GM23338 (cell line): ENCODE results near the gene UNK. TPM values are rescaled to one million over a fixed set of nuclear protein-coding genes. Genes with fewer than 3 reads are reported as not detected.

Experiments
- ATAC-seq: fragments of 200-7000 bp; cut with Tn5 transposase; 3 replicates; pipeline ENCODE4 v1.9.1; 2020
- DNase-seq: peaks from one replicate; pipeline ENCODE4 v3.0.0-alpha.2; 2015; ENCODE audit warnings: low spot score
- H2AFZ ChIP-seq: fragments of 200-600 bp; sonication (generic); 2 replicates; pipeline ENCODE4 v1.8.0; 2016; ENCODE audit warnings: antibody characterized with exemption, mild to moderate bottlenecking, moderate library complexity
- H3F3A ChIP-seq: fragments of 200-600 bp; sonication (generic); replicated peaks from 2 replicates; pipeline ENCODE4 v1.8.0; 2017; ENCODE audit warnings: antibody characterized with exemption, mixed run types, low read depth
- H3K27ac ChIP-seq: fragments of 200-600 bp; sonication (generic); 2 replicates; pipeline ENCODE4 v1.6.1; 2016; ENCODE audit warnings: low read depth
- H3K27me3 ChIP-seq: fragments of 200-600 bp; sonication (generic); 2 replicates; pipeline ENCODE4 v1.8.0; 2016; ENCODE audit warnings: mild to moderate bottlenecking, mixed run types, moderate library complexity; ENCODE audit not compliant: insufficient read depth
- H3K36me3 ChIP-seq: fragments of 200-600 bp; sonication (generic); 2 replicates; pipeline ENCODE4 v1.8.0; 2016; ENCODE audit warnings: mild to moderate bottlenecking; ENCODE audit not compliant: insufficient read depth
- H3K4me1 ChIP-seq: fragments of 200-600 bp; sonication (generic); 2 replicates; pipeline ENCODE4 v1.8.0; 2016; ENCODE audit warnings: mild to moderate bottlenecking, moderate library complexity; ENCODE audit not compliant: insufficient read depth
- H3K4me2 ChIP-seq: fragments of 200-600 bp; sonication (generic); 2 replicates; pipeline ENCODE4 v1.7.1; 2017; ENCODE audit warnings: mixed run types
- H3K4me3 ChIP-seq: fragments of 200-600 bp; sonication (generic); 2 replicates; pipeline ENCODE4 v1.6.1; 2016; ENCODE audit warnings: mixed run types
- H3K79me2 ChIP-seq: fragments of 200-600 bp; sonication (generic); replicated peaks from 2 replicates; pipeline ENCODE4 v1.8.0; 2017; ENCODE audit warnings: mild to moderate bottlenecking; ENCODE audit not compliant: insufficient read depth
- H3K9me2 ChIP-seq: fragments of 200-600 bp; sonication (generic); 2 replicates; pipeline ENCODE4 v1.8.0; 2017; ENCODE audit not compliant: insufficient read depth
- H4K20me1 ChIP-seq: fragments of 200-600 bp; sonication (generic); replicated peaks from 2 replicates; pipeline ENCODE4 v1.8.0; 2017; ENCODE audit warnings: mild to moderate bottlenecking; ENCODE audit not compliant: insufficient read depth
- H3K27ac Mint-ChIP-seq: 2 replicates; pipeline ENCODE4 v1.8.0; 2020; ENCODE audit warnings: inconsistent platforms, mild to moderate bottlenecking, moderate library complexity, mixed read lengths
- H3K27me3 Mint-ChIP-seq: 3 replicates; pipeline ENCODE4 v1.8.0; 2022; ENCODE audit warnings: low read depth, mild to moderate bottlenecking, moderate library complexity, mixed read lengths, inconsistent platforms; ENCODE audit not compliant: insufficient read depth, poor library complexity
- H3K36me3 Mint-ChIP-seq: 3 replicates; pipeline ENCODE4 v1.8.0; 2021; ENCODE audit warnings: low read depth, mild to moderate bottlenecking, inconsistent platforms, moderate library complexity, mixed read lengths
- H3K4me1 Mint-ChIP-seq: 3 replicates; pipeline ENCODE4 v1.8.0; 2020; ENCODE audit warnings: mild to moderate bottlenecking, inconsistent platforms, mixed read lengths
- H3K4me3 Mint-ChIP-seq: 3 replicates; pipeline ENCODE4 v1.8.0; 2021; ENCODE audit warnings: moderate library complexity, mild to moderate bottlenecking, inconsistent platforms, mixed read lengths
- H3K9me3 Mint-ChIP-seq: 3 replicates; pipeline ENCODE4 v1.8.0; 2020; ENCODE audit warnings: moderate library complexity, mild to moderate bottlenecking, inconsistent platforms, mixed read lengths
- CREB1 ChIP-seq: fragments of 250-450 bp; sonication (Bioruptor Pico); IDR thresholded peaks from 2 replicates; pipeline ENCODE4 v1.5.0; 2020; ENCODE audit warnings: low read depth, mild to moderate bottlenecking, moderate library complexity
- CTCF ChIP-seq, 2 experiments: fragments of 200-600 bp in 1 of 2; sonication (generic) in 1 of 2; conservative IDR thresholded peaks; 2 replicates each; pipeline versions ENCODE4 v1.5.1 to v1.6.1; 2016 to 2017; ENCODE audit warnings: antibody characterized with exemption in 2 of 2, low read depth in 2 of 2, mild to moderate bottlenecking in 2 of 2, moderate library complexity in 1 of 2
- ETS1 ChIP-seq: IDR thresholded peaks from 2 replicates; pipeline ENCODE4 v1.6.1; 2016; ENCODE audit warnings: antibody characterized with exemption
- EZH2 ChIP-seq: fragments of 200-600 bp; sonication (generic); IDR thresholded peaks from one replicate; pipeline ENCODE4 v1.8.0; 2017; ENCODE audit warnings: antibody characterized with exemption, mild to moderate bottlenecking, low read depth; ENCODE audit not compliant: unreplicated experiment
- EZH2phosphoT487 ChIP-seq: fragments of 200-600 bp; sonication (generic); IDR thresholded peaks from one replicate; pipeline ENCODE4 v1.8.1; 2018; ENCODE audit warnings: antibody characterized with exemption; ENCODE audit not compliant: unreplicated experiment
- JUNB ChIP-seq: IDR thresholded peaks from one replicate; pipeline ENCODE4 v1.6.1; 2016; ENCODE audit warnings: antibody characterized with exemption; ENCODE audit not compliant: unreplicated experiment
- NANOG ChIP-seq: IDR thresholded peaks from 2 replicates; pipeline ENCODE4 v1.6.1; 2016; ENCODE audit warnings: antibody characterized with exemption, borderline replicate concordance
- POLR2AphosphoS5 ChIP-seq: IDR thresholded peaks from 2 replicates; pipeline ENCODE4 v1.6.1; 2016; ENCODE audit warnings: antibody characterized with exemption, low read depth
- STAT1 ChIP-seq: IDR thresholded peaks from one replicate; pipeline ENCODE4 v1.6.1; 2016; ENCODE audit warnings: antibody characterized with exemption; ENCODE audit not compliant: unreplicated experiment
- ZNF114 ChIP-seq: fragments of 250-450 bp; sonication (Bioruptor Pico); IDR thresholded peaks from 2 replicates; pipeline ENCODE4 v1.5.0; 2020; ENCODE audit warnings: mild to moderate bottlenecking, moderate library complexity
- ZNF331 ChIP-seq: fragments of 250-450 bp; sonication (Bioruptor Pico); IDR thresholded peaks from 2 replicates; pipeline ENCODE4 v1.5.0; 2020; ENCODE audit warnings: low read depth, mild to moderate bottlenecking, moderate library complexity
- ZNF462 ChIP-seq: fragments of 250-450 bp; sonication (Bioruptor Pico); IDR thresholded peaks from 2 replicates; pipeline ENCODE4 v1.5.0; 2020; ENCODE audit warnings: mild to moderate bottlenecking, moderate library complexity
- polyA plus RNA-seq: library from polyadenylated mRNA; unstranded; fragments of >200 nt; fragmentation: Nextera tagmentation; extraction: Ambion mirVana; gene quantifications from 2 replicates; pipeline ENCODE4 v1.2.1, GENCODE V29; 2016
- total RNA-seq: library from RNA; depleted of rRNA; stranded (reverse); fragments of >200 nt; shearing (Covaris generic); gene quantifications from 2 replicates; pipeline ENCODE4 v1.2.3, GENCODE V29; 2014

Gene UNK
- total and polyA plus RNA-seq, 2 experiments from 2014 or later: 21.8 to 65.2 TPM

GRCh38 chr17:75808905-75809621, 24.5 kb downstream of the UNK start:
- Histone ChIP-seq H3K36me3 (no peaks in the 10 kb centered on the region), H3K27ac (no peak overlapping the region)

More at GRCh38 chr17:75808905-75809621, 24.5 kb downstream of the UNK start:
- DNase-seq (no peak), ATAC-seq (no peak)
- no peak overlapping the region for H3K4me3 Mint-ChIP-seq
- H3F3A ChIP-seq: no peaks in the 10 kb centered on the region; the same call in 1 of the 2 replicates
- H3K79me2 ChIP-seq: peaks cover 23% of the 10 kb centered on the region
- no peak for TF ChIP-seq ZNF114 (CRISPR knock-in tag)
- TF ChIP-seq CREB1 (CRISPR knock-in tag): no peak
- TF ChIP-seq STAT1: no peak
- no peak for TF ChIP-seq ZNF462
- TF ChIP-seq ETS1: no peak
- TF ChIP-seq CTCF (conservative IDR thresholded peaks at IDR 0.05; ENCODE audit: low read depth in 2 of 2): no peak
- TF ChIP-seq ZNF331 (CRISPR knock-in tag): no peak
- no peak for TF ChIP-seq JUNB
- TF ChIP-seq EZH2phosphoT487: no peak
- no peak for TF ChIP-seq EZH2
- TF ChIP-seq POLR2AphosphoS5: no peak
- TF ChIP-seq NANOG: no peak
- no peak overlapping the region for H2AFZ ChIP-seq
- no peak overlapping the region for H3K4me3 ChIP-seq
- H3K27me3 ChIP-seq: no peaks in the 10 kb centered on the region
- H3K36me3 Mint-ChIP-seq: peaks cover 21% of the 10 kb centered on the region
- H3K9me3 Mint-ChIP-seq: no peaks in the 10 kb centered on the region; the same call in 2 of the 3 replicates
- H3K4me1 ChIP-seq: no peaks in the 10 kb centered on the region
- no peak overlapping the region for H3K4me2 ChIP-seq
- H3K9me2 ChIP-seq: no peaks in the 10 kb centered on the region
- no peak overlapping the region for H3K27ac Mint-ChIP-seq
- peaks cover 15% of the 10 kb centered on the region for H3K27me3 Mint-ChIP-seq
- H4K20me1 ChIP-seq: peaks cover 5% of the 10 kb centered on the region
- no peaks in the 10 kb centered on the region for H3K4me1 Mint-ChIP-seq
